T47D (cell line): ENCODE data around the gene ARMC12.

Source experiments
- DNase-seq, 2 experiments: peaks; one replicate each; pipeline versions ENCODE4 v3.0.0 to v3.0.0-alpha.2; 2011 to 2012; ENCODE audit warnings: low read depth in 1 of 2, low spot score in 1 of 2
- JUND ChIP-seq: IDR thresholded peaks from 2 replicates; pipeline ENCODE4 v1.6.1; 2012; ENCODE audit warnings: low read depth
- in situ Hi-C: cut with HindIII; loops from 2 replicates; pipeline ENCODE4 v1.10.0; 2016; ENCODE audit warnings: low sequenced_read_pairs, low pct_unique_long_range_greater_than_20kb

Gene ARMC12

DNA sequence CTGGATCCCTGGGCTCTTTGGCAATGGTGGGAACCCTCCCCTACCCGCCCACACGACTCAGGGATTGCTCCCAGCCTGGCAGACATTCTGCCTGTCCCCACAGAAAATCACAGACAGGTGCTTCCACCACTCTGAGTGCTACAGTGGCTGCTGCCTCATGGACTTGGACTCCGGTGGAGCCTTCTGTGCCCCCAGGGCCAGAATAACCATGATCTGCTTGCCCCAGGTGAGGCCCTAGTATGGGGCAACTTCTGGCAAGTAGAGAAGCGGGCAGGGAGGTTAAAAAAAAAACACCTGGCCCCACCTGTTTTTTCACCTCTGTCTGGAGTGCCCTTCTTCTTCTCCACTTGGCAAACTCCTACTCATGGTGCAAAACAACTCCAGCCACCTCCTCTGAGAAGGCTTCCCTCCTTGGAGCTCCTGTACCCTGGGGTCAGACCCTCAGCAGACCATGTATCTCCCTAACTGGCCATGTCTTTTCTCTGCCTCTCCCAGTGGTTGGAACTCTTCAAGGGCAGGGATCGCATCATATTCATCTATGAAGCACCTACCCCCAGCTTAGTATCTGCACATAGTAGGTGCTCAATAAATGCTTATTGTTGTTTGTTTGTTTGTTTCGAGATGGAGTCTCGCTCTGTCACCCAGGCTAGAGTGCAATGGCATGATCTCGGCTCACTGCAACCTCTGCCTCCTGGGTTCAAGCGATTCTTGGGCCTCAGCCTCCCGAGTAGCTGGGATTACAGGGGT is 40.7 kb downstream of the ARMC12 start:
- TF ChIP-seq JUND = no peak
- in situ Hi-C loops = no loop called here
- peak in 1 of 2 experiments; percentile 57 for DNase-seq

DNA sequence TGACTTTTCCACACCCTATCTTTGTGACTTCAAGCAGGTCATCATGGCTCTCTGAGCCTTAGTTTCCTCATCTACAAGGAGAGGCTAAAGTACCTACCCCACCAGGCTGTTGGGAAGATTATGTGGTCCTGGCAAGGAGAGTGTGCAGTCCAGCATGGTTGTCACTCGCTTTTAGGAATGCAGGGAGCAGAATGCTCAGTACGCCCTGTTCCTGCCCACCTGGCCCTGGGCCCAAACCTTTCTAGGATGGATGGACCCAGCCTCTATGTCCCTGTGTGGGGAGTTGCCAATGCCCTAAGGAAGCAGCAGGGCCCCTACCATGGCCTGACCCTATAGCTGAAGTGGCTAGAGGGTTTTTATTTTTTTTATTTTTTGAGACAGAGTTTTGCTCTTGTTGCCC is 41.6 kb downstream of the ARMC12 start:
- in situ Hi-C loops = no loop called here
- DNase-seq = no peak
- no peak for TF ChIP-seq JUND

DNA sequence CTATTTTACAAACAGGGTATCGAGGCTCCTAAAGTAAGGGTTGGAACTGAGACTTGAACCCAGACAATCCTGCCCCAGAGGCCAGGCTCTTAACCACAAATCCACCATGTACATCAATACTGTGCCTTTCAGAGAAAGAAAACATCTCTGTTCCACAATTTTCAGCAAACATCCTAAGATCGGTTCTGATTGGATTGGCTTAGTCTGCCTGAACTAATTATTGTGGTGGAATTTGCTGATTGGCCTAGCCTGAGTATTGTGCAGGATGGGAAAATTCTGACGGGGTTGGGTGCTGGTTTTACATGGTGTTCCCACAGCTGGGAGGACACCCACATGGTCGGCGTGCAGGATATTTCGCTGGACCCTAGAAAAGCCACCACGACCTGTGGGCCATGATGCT is 43.9 kb downstream of the ARMC12 start, which contains the start of gene CLPSL1:
TSS of gene CLPSL1 (plus strand) at position 301 of the 400 bp plus-strand sequence. CDS start at position 393, 92 bp downstream.
- TF ChIP-seq JUND = no peak
- in situ Hi-C loops = no loop called here
- no peak for DNase-seq

DNA sequence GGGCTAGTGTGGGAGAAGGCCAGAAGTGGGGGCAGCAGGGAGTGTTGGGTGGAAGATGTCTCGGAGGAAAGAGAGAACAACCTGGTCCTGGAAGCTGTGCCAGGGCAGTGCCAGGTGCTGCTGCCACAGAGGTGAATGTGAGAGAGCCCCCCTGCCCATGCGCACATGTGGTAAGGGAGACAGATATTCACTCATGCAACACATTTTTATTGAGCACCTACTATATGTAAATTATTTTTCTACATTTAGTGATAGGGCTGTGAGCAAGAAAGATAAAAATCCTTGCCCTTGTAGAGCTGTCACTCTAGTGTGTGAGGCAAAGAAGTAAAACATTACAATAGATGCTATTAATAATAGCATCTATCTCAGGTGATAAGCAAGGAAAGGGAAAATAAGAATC is 44.5 kb downstream of the ARMC12 start:
- in situ Hi-C loops = no loop called here
- no peak for TF ChIP-seq JUND
- DNase-seq = no peak

DNA sequence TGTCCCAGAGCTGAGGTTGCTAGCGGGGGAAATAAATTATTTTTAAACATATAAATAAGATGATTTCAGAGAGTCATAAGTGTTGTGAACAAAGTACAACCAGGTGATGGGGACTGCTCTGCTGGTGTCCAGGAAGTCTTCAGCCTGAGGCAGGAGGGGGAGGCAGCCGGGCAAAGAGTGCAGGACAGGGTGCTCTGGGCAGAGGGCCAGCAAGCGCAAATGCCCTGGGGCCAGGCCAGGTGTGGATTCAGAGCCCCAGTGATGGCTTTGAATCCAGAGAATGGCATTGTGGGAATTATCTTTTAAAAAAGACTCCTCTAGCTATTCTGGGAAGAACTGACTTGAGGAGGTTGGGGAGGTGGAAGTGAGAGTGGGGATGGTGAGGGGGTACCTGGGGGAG is 45.6 kb downstream of the ARMC12 start:
- no peak for TF ChIP-seq JUND
- in situ Hi-C loops = no loop called here
- peak in 1 of 2 experiments; percentile 97 for DNase-seq

DNA sequence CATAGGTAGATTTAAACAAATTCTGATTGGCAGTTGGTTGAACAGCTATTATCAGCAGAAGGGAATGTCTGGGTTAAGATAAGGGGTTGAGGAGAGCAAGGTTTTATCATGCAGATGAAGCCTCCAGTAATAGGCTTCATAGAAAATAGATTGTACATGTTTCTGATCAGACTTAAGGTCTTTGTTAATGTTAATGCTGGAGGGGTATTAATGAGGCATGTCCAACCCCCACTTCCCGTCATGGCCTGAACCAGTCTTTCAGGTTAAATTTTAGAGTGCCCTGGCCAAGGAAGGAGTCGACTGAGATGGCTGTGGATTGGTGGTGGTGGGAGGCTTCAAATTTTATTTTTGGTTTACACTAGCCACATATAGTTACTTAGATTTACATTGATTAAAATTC is 47.4 kb downstream of the ARMC12 start:
- TF ChIP-seq JUND = no peak
- in situ Hi-C loops = no loop called here
- DNase-seq = peak in 1 of 2 experiments; percentile 48

DNA sequence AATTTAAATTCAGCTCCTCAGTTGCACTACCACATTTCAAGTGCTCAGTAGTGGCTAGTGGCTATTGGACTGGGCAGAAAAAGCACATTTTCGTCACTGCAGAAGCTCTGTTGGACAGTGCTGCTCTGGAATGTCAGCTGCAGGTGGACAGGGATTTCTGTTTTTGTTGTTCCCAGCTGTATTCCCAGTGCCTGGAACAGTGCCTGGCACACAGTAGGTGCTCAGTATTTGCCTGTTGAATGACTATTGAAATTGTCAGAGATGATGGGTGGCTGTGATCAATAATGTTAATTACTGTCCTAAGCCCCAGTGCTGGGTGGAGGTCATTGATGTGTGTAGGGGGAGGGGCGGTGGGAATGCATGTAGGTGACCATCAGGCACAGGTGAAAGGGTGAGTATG is 49.4 kb downstream of the ARMC12 start:
- in situ Hi-C loops = no loop called here
- no peak for DNase-seq
- TF ChIP-seq JUND = no peak

DNA sequence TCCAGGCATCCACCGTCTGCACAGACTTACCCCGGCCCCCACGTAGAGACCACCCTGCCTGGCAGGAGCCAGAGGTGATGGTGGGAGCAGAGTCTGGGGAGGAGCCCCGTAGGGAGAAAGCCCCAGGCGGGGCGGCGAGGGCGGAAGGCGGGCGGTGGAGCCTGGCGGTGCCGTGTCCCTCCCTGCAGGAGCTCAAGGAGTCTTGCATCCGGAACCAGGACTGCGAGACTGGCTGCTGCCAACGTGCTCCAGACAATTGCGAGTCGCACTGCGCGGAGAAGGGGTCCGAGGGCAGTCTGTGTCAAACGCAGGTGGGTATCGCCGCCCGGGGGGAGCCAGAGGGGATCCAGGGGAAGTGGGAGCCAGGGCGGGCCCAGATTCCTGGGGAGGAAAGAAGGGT is 50.0 kb downstream of the ARMC12 start:
- TF ChIP-seq JUND = no peak
- peak; percentile 54 to 59 for DNase-seq
- in situ Hi-C loops = no loop called here

DNA sequence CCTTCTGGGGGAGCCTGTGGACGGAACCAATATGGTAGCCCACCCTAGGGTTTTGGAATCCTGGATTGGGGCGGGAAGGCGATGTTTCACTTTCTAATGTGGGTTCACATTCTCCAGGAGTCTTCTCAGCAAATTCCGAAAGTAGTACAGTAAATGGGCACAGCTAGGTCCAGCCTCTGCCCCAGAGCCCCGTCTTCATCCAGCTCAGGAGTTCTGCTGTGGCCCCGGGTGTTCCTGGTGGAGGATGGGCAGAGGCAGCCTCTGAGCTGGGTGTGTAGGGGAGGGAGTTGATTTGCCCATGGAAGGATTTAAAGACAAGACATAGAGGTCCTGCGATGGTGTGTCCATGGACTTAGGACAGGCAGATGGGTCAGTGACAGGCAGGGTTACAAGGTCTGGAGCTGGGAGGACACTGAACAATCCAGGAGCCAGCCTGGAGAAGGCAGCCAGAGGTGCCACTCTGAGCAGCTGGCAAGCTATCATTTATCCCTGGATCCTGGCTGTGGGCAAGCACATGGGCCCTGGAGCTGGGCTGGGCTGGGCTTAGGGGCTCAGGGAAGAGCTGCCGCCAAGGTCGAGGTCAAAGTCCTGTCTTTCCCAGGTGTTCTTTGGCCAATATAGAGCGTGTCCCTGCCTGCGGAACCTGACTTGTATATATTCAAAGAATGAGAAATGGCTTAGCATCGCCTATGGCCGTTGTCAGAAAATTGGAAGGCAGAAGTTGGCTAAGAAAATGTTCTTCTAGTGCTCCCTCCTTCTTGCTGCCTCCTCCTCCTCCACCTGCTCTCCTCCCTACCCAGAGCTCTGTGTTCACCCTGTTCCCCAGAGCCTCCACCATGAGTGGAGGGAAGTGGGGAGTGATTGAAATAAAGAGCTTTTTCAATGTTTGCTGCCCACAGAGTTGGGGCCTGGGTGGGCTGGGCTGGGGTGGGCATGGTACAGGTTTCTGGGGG is 50.7 kb downstream of the ARMC12 start:
- no peak for TF ChIP-seq JUND
- in situ Hi-C loops = no loop called here
- peak; percentile 47 to 60 for DNase-seq

DNA sequence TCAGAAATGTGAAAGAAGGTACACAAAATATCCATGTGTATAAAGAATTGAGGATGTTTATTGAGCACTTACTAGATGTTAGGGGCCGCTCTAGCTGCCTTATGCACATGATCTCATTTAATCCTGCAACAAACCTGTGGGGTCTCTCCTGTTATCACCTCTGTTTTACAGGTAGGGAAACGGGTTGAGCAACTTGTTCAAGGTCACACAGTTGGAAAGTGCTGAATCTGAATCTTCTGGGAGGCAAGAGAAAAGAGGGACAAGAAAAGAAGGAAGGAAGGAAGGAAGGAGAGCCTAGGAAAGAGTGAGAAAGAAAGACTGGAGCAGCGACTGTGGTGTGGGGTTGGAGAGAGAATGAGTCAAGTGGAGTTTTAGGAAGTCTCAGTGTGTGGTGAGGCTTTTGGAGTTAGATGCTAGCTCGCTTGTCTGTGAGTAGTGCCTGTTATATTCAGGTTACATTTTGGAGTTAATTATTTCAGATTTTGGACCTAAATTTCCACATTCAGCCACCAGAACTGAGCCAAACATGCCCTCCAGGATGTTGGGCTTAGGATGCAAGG is 51.7 kb downstream of the ARMC12 start:
- in situ Hi-C loops = no loop called here
- DNase-seq = no peak
- TF ChIP-seq JUND = no peak

DNA sequence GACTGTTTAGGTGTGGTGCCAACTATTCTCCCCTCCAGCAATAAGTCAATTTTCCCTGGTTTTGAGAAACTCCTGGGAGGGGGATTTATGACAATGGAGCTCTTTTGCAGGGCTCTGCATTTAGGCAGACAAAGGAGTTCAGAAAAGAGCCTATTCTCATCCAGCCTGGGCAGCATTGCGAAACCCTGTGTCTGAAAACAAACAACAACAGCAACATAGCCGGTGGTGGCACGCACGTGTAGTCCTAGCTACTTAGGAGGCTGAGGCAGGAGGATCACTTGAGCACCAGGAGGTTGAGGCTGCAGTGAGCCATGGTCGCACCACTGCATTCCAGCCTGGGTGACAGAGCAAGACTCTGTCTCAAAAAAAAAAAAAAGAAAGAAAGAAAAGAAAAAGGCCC is 53.9 kb downstream of the ARMC12 start:
- in situ Hi-C loops = no loop called here
- TF ChIP-seq JUND = no peak
- no peak for DNase-seq

DNA sequence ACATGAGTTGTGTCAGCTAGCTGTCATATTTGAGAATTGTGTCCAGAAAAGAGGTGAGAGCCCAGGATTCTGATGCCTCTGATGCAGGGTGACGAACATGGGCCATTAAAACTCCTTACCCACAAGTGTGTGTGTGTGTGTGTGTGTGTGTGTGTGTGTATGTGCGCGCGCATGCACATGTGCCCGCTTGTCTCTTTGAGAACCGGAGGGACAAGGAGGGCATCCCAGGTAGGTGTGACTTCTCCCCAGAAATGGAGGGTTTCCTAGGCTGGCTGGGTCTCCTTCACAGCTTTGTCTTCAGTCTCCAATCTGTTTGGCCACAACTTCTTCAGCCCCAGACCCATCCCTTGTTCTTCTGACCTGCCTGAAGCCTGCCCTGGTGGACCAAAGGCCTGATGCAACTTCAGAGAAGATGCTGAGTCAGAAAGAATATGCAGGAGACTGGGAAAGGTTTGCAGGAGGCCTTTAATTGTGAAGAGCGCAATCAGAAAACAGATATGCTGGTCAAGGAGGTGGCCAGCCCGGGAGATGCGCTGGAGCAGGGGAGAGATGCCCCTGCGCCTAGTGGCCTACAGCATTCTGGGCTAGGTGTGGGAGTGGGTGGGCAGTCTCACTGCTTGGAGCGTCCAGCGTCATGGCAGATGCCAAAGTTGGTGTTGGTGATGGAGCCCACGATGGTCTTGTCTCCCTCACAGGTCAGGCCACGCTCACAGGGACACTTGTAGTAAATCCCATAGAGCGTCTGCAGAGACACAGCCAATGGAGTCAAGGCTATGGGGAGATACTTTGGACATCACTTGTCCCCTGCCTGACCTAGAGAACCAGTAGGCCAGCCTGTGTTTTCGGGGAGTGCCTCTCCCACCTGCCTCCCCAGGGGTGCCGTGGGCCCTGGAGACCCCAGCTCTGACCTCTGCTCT is 58.0 kb downstream of the ARMC12 start:
- DNase-seq = no peak
- in situ Hi-C loops = no loop called here
- TF ChIP-seq JUND = no peak
